MM.1S (cell line): ENCODE data around the gene ATPAF1.

Experiments
- DNase-seq: peaks from one replicate; pipeline ENCODE4 v3.0.0-alpha.2; 2015
- H2AFZ ChIP-seq: fragments of 300-600 bp; sonication (generic); 2 replicates; pipeline ENCODE4 v1.6.0; 2016; ENCODE audit warnings: antibody characterized with exemption, low read length
- H3F3A ChIP-seq: fragments of 300-600 bp; sonication (generic); 2 replicates; pipeline ENCODE4 v1.6.1; 2016; ENCODE audit warnings: mild to moderate bottlenecking, antibody characterized with exemption, low read length, moderate library complexity, mixed read lengths; ENCODE audit not compliant: insufficient read depth
- H3K27ac ChIP-seq: fragments of 300-600 bp; sonication (generic); 2 replicates; pipeline ENCODE4 v1.5.1; 2016; ENCODE audit warnings: mild to moderate bottlenecking, low read length
- H3K27me3 ChIP-seq: fragments of 300-600 bp; sonication (generic); replicated peaks from 2 replicates; pipeline ENCODE4 v1.6.0; 2016; ENCODE audit warnings: low read length; ENCODE audit not compliant: insufficient read depth
- H3K36me3 ChIP-seq: fragments of 300-600 bp; sonication (generic); replicated peaks from 2 replicates; pipeline ENCODE4 v1.6.1; 2016; ENCODE audit warnings: mild to moderate bottlenecking, low read length, mixed read lengths; ENCODE audit not compliant: insufficient read depth
- H3K4me1 ChIP-seq: fragments of 300-600 bp; sonication (generic); 2 replicates; pipeline ENCODE4 v1.6.1; 2016; ENCODE audit warnings: low read length, mixed read lengths
- H3K4me2 ChIP-seq: fragments of 300-600 bp; sonication (generic); 2 replicates; pipeline ENCODE4 v1.6.0; 2016; ENCODE audit warnings: low read depth, low read length
- H3K4me3 ChIP-seq: fragments of 300-600 bp; sonication (generic); 2 replicates; pipeline ENCODE4 v1.5.1; 2016; ENCODE audit warnings: low read length, mixed read lengths
- H3K79me2 ChIP-seq: fragments of 300-600 bp; sonication (generic); 2 replicates; pipeline ENCODE4 v1.6.1; 2016; ENCODE audit warnings: mixed run types, low read length, mixed read lengths
- H3K9ac ChIP-seq: fragments of 300-600 bp; sonication (generic); 2 replicates; pipeline ENCODE4 v1.6.1; 2016; ENCODE audit warnings: low read length, mixed read lengths
- H3K9me2 ChIP-seq: fragments of 300-600 bp; sonication (generic); replicated peaks from 2 replicates; pipeline ENCODE4 v1.6.1; 2016; ENCODE audit warnings: mild to moderate bottlenecking, low read length, mixed read lengths; ENCODE audit not compliant: insufficient read depth
- H3K9me3 ChIP-seq: fragments of 300-600 bp; sonication (generic); replicated peaks from 2 replicates; pipeline ENCODE4 v1.6.1; 2016; ENCODE audit warnings: mild to moderate bottlenecking, low read length, mixed read lengths; ENCODE audit not compliant: insufficient read depth
- H4K20me1 ChIP-seq: fragments of 300-600 bp; sonication (generic); 2 replicates; pipeline ENCODE4 v1.6.1; 2016; ENCODE audit warnings: mild to moderate bottlenecking, low read length, moderate library complexity, mixed read lengths; ENCODE audit not compliant: insufficient read depth
- EZH2 ChIP-seq: fragments of 300-600 bp; sonication (generic); optimal IDR thresholded peaks from 2 replicates; pipeline ENCODE3; 2017; ENCODE audit warnings: low read depth, mild to moderate bottlenecking, antibody characterized with exemption, low read length, mixed read lengths
- EZH2phosphoT487 ChIP-seq: fragments of 300-600 bp; sonication (generic); IDR thresholded peaks from 2 replicates; pipeline ENCODE4 v1.6.1; 2018; ENCODE audit warnings: antibody characterized with exemption, low read length
- TF ChIP-seq, protein P1 (sequence below): fragments of 300-600 bp; sonication (generic); IDR thresholded peaks from 2 replicates; pipeline ENCODE4 v1.5.1; 2016; ENCODE audit warnings: antibody characterized with exemption, low read length, mixed read lengths

The ATPAF1 gene

DNA sequence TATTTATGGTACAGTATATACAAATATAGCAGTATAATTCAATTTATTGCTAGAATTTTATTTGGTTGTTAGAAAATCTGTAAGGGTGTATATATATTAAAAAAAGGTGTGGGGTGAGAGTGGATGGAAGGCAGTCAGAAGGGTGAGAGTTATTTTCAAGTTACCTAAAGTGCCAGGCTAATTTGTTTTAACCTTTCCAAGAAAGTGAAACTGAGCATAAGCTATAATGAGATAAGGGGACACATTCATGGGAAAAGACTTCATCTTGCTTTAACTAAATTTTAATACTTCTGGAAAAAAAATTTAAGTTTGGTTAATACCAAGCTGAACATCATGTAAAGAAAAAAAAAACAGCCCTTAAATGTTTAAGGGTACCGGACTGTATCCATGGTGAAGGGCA, 8.4 kb upstream of the ATPAF1 start:
- no peaks in the 10 kb centered on the region for H3K9me3 ChIP-seq
- H3K4me3 ChIP-seq, result no peak overlapping the region
- H3K4me1 ChIP-seq, result peaks cover 22% of the 10 kb centered on the region
- H3K36me3 ChIP-seq, result no peaks in the 10 kb centered on the region; the same call in 1 of the 2 replicates
- no peaks in the 10 kb centered on the region for H4K20me1 ChIP-seq
- no peak overlapping the region; the same call in 1 of the 2 replicates for H3K4me2 ChIP-seq
- peak overlapping the region; percentile 41; the same call in 1 of the 2 replicates for H3K27ac ChIP-seq
- H3F3A ChIP-seq, result peaks cover 12% of the 10 kb centered on the region; the same call in 1 of the 2 replicates
- H3K9me2 ChIP-seq, result no peaks in the 10 kb centered on the region
- H3K9ac ChIP-seq, result no peak overlapping the region
- no peak for TF ChIP-seq EZH2phosphoT487
- no peak for TF ChIP-seq EZH2
- TF ChIP-seq, protein P1, sequence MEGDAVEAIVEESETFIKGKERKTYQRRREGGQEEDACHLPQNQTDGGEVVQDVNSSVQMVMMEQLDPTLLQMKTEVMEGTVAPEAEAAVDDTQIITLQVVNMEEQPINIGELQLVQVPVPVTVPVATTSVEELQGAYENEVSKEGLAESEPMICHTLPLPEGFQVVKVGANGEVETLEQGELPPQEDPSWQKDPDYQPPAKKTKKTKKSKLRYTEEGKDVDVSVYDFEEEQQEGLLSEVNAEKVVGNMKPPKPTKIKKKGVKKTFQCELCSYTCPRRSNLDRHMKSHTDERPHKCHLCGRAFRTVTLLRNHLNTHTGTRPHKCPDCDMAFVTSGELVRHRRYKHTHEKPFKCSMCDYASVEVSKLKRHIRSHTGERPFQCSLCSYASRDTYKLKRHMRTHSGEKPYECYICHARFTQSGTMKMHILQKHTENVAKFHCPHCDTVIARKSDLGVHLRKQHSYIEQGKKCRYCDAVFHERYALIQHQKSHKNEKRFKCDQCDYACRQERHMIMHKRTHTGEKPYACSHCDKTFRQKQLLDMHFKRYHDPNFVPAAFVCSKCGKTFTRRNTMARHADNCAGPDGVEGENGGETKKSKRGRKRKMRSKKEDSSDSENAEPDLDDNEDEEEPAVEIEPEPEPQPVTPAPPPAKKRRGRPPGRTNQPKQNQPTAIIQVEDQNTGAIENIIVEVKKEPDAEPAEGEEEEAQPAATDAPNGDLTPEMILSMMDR, result no peak
- no peaks in the 10 kb centered on the region for H3K79me2 ChIP-seq
- H3K27me3 ChIP-seq, result no peaks in the 10 kb centered on the region
- no peak for DNase-seq
- H2AFZ ChIP-seq, result no peak overlapping the region

DNA sequence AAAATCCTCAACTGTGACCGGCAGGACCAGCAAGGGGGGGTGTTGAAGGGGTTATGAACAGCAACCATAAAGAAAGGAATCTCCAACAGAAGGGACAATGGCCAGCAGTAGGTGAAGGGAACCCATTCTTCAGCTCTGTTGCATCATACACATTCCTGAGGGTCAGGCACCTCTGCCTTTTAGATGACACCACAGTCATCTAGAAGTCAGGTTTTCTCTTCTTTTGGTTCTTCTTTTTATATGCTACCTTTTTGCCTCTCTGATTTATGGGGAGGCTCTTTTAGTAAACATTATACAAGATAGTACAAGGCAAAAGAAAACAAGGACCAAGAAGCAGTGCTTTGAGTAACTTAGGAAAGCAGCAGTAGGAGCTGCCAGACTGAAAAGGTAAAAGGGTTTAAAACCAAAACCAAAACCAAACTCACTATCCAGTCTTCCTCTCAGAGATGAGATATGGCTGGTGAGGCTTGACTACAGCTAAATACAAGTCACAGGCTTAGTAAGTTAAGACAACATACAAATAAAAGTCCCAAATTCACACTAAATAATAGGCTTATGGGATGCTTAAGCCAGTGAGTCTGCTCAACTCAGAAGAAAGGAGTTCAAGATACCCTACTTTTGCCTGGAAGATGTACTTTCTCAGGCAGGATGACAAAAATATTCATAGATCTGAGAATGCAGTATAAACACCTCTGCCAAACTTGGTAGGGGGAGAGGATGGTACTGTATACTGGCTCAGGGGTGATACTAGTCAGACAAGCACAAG, 7.6 kb upstream of the ATPAF1 start:
- no peak overlapping the region for H3K4me3 ChIP-seq
- H4K20me1 ChIP-seq, result no peaks in the 10 kb centered on the region
- peaks cover 12% of the 10 kb centered on the region; the same call in 1 of the 2 replicates for H3F3A ChIP-seq
- H3K4me1 ChIP-seq, result peaks cover 22% of the 10 kb centered on the region
- H2AFZ ChIP-seq, result 0 out of 2 replicates have a peak overlapping the region, but pooled peaks have one; percentile 18
- H3K79me2 ChIP-seq, result no peaks in the 10 kb centered on the region
- H3K9me3 ChIP-seq, result no peaks in the 10 kb centered on the region
- H3K27ac ChIP-seq, result peak overlapping the region; percentile 41; the same call in 1 of the 2 replicates
- peak overlapping the region; percentile 56 for H3K4me2 ChIP-seq
- peak; percentile 67 for DNase-seq
- no peaks in the 10 kb centered on the region; the same call in 1 of the 2 replicates for H3K36me3 ChIP-seq
- H3K9ac ChIP-seq, result peak overlapping the region; percentile 5; the same call in 1 of the 2 replicates
- H3K9me2 ChIP-seq, result no peaks in the 10 kb centered on the region
- no peaks in the 10 kb centered on the region for H3K27me3 ChIP-seq
- TF ChIP-seq EZH2 (no peak), EZH2phosphoT487 (no peak)
- TF ChIP-seq, protein P1, result no peak

DNA sequence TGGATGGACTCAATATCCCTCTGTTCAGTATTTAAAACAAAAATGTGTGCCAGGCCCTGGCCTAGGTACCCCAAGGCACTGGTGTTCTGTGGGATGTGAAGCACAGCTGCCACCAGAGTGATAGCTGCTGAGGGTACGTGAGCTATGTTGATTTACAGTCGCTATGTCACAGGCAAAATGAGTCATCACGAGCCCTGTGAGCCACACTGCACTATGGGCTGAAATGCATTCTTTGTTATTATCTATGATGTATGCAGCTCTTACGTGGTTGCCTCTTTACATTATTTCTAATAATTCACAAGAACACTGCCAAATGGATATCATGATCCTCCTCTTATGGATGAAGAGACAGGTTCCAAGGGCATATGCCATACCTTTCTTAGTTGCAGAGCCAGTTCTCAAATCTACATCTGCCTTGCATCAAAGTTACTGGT, 5.6 kb upstream of the ATPAF1 start:
- no peak for TF ChIP-seq EZH2phosphoT487

More for the DNA sequence above, 5.6 kb upstream of the ATPAF1 start:
- no peaks in the 10 kb centered on the region; the same call in 1 of the 2 replicates for H3K36me3 ChIP-seq
- peaks cover 14% of the 10 kb centered on the region; the same call in 1 of the 2 replicates for H3F3A ChIP-seq
- H3K27ac ChIP-seq, result no peak overlapping the region
- no peaks in the 10 kb centered on the region for H4K20me1 ChIP-seq
- no peaks in the 10 kb centered on the region for H3K9me3 ChIP-seq
- H3K9me2 ChIP-seq, result no peaks in the 10 kb centered on the region
- H3K27me3 ChIP-seq, result no peaks in the 10 kb centered on the region
- no peak overlapping the region for H2AFZ ChIP-seq
- no peak overlapping the region for H3K9ac ChIP-seq
- H3K79me2 ChIP-seq, result no peaks in the 10 kb centered on the region
- H3K4me3 ChIP-seq, result no peak overlapping the region
- peaks cover 22% of the 10 kb centered on the region for H3K4me1 ChIP-seq
- DNase-seq, result no peak
- H3K4me2 ChIP-seq, result no peak overlapping the region
